Activated CD8-positive, alpha-beta memory T cell treated with anti-CD3 and anti-CD28 coated beads, Interleukin-2, amount 50 U/mL, for 48 hours (primary cell): ENCODE data around the gene MRPL23.

Experiments
- DNase-seq: peaks from one replicate; pipeline ENCODE4 v3.0.0-alpha.2; 2020

Gene MRPL23

DNA sequence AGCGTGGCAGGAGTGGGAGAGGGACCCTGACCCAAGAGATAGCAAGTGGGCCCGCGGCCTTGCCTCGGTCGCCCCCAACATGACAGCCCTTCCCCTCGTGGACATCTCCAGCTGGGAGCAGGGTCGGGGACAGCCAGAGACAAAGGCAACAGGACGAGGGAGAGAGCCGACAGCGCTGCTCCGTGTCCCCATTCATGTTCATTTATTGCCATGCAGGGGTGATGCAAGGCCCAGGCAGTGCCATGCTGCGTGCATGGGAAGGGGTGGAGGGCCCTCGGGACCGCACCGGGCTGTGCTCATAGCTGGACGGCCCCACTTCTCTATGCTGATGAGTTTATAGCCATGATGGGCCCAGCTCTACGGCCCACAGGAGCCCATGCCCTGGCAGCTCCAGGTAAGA lies 12.7 kb downstream of the MRPL23 start:
- no peak for DNase-seq

DNA sequence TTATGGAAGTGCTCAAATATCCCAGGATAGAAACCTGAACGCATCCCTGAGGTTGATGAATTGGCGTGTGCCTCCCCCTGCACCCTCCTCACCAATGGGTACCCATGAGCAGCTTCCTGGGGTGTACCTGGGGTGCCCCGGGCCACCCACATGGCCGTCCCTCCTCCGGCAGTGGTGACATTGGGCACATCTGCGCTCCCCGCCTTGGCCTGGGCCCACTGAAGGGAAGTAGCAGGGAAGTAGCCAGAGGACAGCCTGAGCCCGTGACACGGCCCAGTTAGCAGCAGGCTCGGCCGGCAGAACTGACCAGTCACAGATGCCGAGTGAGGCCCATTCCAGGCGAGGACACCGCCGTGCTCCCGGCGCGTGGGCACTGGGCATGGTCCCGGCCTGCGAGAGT lies 16.7 kb downstream of the MRPL23 start:
- DNase-seq: no peak

DNA sequence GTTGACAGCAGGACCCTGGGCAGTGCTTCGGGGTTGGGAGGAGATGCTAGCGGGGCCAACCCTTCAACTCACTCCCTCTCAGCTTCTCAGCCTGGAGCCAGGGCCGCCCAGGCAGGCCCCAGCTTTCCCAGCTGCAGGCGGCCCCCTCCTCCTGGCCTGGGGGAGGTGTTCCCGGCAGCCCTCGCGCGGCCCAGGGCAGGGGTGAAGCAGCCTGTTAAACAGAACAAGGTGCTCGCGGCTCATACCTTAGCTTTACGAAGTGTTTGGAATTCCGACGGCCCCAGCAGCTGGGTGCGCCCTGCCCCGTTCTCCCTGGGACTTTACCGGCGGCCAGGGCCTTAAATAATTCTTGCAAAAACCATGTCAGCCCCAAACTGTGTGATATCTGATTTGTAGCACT lies 17.2 kb downstream of the MRPL23 start:
- no peak for DNase-seq

DNA sequence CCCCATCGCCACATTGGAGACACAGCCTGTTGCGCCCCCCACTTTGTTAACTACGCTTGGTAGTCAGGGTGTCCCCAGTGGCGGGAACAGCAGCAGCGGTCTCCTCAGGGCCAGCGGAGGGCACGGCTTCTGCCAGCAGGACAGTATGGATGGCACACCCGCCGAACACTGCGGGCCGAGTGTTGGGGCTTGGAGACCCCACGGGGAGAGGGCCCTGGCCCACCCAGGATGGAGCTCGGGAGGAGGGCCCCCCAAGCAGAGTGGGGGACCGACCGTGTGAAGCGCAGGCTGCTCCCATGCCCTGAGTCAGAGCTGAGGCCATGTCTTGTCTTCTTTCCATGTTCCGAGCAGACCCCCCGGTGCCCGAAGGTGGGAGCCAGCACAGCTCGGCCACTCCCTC lies 17.8 kb downstream of the MRPL23 start:
- no peak for DNase-seq

DNA sequence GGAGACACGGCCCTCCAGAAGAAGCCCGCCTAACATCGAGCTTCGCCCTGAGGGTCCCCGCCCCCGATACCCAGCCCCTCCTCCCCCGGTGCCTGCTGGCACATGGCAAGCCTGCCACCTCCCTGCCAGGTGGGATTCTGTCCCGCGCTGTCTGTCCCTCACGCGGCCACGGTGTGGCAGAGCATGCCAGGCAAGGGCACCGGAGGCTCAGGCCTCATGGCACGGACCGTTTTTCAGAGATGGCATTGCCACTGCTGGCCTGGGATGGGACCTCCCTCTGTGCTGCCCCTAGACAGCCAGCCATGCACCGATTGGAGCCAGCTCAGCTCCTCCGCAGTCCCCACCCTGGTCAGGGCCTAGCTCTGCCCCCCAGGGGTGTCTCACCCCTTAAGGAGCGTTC lies 19.4 kb downstream of the MRPL23 start:
- DNase-seq: no peak

DNA sequence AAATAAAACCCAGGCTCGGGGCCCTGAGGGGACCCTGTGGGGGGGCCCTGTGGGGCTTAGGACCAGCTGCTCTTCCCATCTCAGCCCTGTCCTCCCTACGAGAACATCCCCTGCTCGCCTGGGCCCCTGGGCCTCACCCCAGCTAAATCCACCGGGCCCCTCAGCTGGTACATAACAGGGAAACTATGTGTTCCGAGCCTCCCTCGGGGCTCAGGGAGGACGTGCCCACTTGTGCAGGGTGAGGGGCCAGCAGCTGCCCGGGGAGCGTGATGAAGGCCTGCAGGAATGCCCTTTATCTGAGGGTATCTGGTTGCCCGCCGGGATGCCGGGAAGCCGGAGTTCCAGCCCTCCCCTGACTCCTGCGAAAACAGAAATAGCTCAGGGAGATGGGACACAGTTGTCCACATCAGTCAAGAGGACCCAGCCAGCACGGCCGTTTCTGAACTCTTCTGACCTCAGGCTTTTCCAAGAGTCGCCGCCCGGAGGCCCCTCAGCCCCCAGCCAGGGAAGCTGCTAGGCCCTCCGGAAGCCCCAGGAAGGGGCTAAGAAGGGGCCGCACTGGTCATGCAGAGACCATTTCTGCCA lies 20.6 kb downstream of the MRPL23 start:
- DNase-seq: no peak

DNA sequence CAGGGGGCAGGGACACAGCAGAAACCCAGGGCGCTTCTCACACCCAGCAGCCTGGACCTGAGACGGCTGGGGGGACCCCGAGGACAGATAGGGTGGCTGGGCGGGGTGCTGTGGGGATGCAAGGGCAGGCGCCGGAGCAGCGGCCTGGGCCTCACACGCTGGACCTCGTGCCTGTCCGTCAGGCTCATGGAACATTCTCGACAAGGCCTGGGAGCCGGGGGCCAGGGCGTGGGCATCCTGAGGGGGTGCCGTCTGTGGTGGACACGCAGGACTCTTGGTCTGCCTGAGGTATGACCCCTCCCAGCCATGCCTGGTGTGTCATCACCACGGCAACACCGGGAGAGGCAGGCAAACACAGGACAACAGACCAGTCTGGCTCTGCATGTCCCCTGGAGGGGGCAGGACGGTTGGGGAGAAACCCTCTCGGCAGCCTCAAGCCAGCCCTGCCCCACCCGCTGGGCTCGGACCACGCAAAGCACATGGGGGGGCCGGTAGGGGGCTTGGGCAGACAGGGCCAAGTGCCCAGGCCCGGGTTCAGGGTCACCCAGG lies 21.4 kb downstream of the MRPL23 start:
- no peak for DNase-seq

DNA sequence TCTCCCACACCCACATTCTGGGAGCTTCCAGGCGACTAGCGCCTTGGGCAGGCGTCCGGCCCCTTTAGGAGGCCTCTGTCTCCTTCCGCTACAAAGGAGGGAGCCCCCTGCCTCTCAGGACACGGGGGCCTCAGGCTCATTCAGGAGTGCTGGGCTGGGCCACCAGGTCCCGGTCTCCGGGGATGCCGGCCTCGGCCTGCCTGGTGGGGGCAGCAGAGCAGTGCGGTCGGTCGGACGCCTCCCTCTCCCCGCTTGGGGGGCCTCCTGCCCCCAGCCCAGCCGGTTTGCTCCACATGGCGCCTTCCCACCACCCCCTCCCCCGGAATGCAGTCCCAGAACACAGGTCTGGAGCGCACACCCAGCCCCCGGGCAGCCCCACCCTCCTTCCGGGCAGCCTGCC lies 21.9 kb downstream of the MRPL23 start:
- DNase-seq: no peak

DNA sequence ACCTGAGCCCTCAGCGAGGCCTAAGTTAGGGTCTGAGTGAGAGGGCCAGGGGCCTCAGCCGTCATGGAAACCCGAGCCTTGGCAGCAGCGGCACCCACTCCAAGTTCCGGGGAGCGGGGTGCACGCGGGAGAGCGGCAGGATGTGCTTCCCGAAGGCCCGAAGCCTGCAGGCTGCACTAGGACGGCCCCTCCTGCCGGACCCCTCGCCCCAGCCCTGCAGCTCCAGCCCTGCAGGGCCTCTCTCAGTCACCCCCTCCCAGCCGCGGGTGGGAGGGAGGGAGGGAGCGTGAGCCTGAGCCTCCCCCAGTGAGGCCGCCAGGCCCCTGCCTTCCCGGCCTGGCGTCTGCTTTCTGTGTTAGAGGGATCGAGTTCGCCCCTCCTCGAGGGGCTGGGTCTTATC lies 22.6 kb downstream of the MRPL23 start:
- no peak for DNase-seq

DNA sequence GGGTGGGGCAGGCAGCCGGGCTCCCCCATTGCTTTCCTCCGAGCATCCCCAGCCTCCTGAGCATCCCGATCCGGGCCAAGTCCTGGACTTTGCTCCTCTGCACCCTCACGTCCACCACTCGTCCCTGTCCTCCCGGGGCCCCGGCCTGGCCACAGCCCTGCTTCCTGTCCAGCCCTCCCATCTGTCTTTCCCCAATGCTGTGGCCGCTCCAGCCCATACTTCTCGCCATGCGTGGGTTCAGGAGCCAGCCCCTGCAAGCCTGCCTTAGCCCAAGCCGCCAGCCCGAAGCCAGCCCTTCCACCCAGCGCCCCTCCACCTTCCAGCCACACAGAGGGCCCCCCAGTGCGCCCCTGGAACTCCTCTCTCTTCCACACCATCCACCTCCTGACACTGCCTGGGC lies 23.8 kb downstream of the MRPL23 start:
- DNase-seq: no peak

DNA sequence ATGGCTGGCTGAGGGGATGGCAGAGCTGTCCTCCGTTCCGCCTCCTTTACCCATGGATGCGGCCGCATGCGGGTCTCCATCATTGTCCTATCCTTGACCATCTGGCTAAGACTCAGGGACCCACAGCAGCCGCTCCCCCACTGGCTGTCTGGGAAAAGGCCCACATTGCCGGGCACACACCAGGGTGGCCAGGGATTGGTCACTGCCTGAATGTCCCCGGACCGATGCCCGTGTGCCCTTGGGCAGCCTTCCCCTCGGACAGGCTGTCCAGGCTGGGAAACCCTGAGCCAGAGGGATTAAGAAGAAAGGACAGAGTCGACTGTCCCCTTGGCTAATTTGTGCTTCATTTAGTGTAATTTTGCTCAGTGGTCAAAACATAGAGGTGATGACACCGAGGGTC lies 28.1 kb downstream of the MRPL23 start:
- DNase-seq: no peak

DNA sequence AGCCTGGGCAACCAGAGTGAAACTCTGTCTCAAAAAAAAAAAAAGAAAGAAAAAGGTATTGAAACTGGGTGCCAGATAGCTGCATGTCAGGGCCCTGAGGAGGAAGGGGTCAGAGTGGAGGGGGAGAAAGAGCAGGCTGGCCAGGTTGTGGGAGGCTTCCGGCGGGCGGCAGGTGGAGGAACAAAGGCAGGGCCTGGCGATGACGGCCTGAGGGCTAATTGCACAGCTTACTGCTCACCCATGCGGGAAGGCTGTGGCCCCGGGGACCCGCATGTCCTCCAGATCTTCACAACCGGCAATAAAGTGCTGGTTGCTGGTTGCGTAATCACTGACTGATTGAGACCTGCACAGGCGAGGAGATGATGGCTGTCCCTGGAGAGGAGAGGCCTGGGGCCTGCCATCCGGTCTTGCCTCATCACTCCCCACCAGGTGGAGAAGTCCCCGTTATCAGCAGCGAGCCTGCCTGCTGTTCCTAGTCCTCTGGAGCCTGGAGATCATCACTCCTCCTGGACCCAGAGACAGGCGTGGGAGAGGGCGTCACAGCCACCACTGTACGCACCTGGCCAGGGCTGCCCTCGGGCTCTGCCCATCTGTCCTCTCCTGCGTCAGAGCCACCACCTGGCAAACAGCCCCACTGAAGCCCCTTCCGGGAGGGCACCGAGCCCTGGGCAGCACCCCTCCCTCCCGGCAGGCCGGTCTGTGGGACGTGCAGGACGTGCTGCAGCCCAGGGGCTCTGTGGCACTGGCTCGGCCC lies 31.8 kb downstream of the MRPL23 start:
- no peak for DNase-seq

DNA sequence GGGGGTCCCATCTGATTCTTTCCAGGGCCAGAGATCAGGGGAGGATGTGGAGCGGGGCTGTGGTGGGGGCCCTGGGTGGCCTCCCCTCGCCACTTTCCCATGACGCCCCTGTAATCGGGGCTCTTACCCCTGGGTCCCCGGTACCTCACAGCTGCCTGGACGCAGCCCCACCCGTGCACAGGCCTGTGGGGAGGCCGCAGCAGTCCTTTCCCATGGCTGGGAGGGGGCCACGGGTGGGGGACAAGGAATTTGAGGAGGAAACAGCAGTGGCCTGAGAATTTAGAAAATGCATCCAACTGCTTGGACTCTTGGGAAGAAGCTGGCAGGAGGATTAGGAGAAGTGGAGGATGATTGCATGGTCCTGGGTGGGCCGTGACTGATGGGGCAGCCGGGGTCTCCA lies 32.5 kb downstream of the MRPL23 start:
- DNase-seq: no peak

DNA sequence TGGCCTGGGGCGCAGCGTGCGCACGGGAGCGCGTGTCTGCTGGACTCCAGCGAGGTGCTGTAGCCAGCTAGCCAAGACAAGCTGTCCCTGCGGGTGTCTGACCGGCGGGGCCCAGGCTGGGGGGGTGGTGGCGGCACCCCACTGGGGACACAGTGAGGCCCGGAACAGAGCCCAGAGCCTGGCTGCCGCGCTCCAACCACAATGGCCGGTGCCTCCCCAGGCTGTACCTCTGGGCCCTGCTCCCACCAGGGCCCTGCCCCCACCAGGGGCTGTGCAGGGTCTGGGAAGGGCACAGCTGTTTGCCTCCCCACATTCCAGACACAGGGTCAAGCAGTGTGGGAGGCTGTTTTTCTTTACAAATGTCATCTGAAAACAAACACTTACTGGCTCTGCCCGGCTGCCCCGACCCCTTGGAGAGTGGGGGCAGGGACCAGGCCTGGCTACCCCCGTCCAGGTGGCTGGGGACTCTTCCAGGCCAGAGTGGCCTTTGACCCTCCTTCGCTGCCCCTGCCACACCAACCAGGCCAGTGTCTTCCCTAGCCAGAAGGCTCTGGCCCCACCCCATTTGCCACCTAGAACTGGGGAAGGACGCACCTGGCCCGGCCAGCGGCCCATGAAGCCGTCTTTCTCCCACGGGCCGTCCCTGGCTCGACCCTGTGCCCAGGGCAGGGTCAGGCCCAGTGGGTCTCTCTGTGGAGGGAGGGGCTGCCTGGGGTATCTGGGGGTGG lies 35.9 kb downstream of the MRPL23 start:
- DNase-seq: no peak

DNA sequence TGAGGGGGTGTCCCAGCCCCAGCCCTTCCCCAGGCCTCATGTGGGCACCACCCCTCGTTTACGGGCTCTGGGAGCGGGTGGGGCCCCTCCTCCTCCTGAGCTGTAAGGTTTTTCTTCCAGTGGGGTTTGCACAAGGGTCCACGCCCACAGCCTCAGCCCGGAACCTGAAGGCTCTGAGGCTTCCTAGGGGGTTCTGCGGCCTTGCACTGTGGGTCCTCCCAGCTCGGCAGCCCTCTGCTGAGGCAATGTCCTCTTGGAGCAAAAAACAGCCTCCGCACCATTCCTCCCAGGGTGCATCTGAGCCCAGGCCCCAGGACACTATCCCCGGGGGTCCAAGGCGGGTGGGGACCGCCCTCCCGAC lies 36.4 kb downstream of the MRPL23 start:
- DNase-seq: no peak

DNA sequence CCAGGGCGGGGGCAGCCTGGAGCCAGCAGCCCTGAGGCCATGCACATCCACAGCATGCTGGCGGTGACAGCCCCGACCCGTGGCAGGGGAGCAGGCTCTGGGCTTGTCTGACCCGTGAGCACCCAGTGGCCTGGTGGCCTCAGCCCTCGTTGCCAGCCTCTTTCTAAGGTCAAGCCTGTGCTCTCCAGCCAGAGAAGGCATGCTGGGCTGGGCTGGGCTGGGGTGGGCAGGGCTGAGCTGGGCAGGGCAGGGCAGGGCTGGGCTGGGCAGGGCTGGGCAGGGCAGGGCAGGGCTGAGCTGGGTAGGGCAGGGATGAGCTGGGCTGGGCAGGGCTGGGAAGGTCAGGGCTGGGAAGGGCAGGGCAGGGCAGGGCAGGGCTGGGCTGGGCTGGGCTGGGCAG lies 39.9 kb downstream of the MRPL23 start:
- no peak for DNase-seq

DNA sequence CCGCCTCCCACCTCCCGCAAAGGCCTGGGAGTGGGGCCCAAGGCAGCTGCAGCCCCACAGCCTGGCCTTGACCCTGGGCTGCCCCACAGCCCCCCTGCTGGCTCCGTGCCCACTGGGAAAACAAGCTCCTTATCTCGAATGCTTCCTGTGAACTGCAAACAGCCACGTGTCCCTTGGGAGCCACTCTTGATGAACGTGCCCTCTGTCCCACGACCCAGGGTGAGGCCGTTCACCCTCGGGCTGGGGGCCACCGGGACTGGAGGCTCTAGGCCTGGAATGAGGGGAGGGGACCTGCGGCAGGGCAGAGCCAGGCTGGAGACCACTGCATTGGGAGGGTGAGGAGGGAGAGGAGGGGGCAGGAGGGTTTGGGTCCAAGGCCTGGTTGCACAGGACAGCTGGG lies 41.0 kb downstream of the MRPL23 start:
- DNase-seq: no peak

DNA sequence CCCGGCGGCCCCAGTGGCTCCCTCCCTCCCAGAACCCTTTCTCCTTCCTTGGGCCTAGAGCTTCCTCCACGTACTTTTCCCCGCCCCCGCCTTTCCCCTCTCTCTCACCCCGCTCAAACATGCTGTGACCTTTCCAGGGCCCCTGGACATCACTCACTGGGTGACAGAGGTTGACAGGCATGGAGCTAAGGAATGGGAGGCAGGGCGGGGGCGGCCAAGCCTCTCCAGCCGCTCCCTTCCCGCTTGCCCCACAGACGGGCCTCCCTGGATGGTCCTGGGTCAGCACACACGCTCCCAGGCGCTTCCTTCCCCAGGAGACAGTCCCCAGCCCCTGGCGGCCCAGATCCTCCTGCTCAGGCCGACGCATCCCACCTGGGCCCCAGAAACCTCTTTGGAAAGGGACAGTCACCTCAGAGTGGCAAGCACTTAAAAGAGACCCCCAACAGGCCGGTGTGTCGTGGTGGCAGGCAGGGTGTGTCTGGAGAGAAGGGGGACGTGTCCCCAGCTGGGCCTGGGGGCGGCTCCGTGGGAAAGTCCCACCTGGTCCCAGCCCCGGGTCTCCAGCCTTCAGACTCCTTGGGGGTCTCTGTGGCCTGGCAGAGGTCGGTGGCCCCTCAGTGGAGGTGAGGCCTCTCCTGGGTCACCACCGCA lies 41.7 kb downstream of the MRPL23 start:
- no peak for DNase-seq

DNA sequence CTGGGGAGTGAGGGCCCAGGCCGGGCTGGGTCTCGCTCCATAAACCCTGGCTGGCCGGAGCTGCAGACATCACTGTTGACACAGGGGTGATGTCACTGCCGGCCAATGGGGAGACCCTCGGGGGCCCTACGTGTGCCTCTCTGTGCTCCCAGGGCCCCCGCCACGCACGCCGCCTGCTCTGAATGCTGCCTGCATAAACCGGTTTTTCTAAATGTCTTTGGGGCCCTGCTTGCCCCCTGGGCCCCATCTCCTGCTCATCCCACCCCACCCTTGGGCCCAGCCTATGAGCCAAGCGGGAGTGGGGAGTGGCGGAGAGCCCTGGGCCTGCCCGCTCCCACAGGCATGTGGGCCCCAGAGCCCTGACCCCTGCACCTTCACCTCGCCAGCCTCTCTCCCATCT lies 42.8 kb downstream of the MRPL23 start:
- DNase-seq: no peak

DNA sequence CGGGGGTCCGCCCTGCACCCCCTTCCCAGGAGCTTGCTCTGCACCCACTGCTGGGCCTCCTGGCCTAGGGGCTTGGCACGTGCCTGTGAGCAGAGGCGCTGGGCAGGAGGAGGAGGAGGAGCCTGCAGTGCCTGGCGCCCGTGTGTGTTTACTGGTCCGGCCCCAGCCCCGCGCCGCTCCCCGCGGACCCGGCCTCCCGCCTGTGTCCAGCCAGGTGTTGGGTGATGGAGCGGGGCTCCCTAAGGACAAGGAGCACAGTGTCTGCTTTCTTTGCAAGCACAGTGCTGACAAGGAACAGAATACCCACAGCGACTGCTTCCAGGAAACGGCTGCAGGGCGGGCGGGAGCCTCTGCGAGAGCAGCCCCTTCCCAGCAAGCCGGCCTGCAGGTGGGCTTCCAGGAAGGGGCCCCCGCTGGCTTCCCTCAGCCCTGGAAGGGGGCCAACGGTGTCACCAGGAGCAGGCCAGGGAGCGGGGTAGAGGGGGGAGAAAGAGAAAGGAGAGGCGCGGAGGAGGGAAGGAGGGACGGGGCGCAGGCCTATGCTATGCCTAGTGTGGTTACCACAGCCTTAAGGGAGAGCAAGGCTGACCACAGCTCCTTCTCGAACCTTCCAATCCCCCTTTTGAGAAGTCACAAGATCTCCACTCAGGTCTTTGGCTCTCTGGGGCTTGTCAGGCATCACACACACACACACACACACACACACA lies 43.9 kb downstream of the MRPL23 start:
- DNase-seq: no peak

DNA sequence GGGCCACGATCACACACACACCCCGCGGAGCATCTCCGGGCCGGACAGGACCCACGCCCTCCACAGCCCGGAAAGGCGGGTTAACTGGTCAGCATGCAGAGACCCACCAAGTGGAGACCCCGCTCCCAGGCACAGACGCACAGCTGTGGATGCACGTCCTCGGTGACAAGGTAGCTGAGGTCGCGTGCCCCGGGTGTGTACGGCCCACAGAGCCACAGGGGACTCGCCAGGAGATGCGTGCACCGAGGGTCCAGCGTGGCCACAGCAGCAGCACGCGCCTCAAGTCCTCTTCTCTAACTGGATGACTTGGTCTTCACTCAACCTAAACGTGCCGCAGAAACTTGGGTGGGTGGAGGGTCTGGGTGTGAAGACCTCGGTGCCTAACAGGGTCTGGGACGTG lies 45.0 kb downstream of the MRPL23 start:
- DNase-seq: no peak

DNA sequence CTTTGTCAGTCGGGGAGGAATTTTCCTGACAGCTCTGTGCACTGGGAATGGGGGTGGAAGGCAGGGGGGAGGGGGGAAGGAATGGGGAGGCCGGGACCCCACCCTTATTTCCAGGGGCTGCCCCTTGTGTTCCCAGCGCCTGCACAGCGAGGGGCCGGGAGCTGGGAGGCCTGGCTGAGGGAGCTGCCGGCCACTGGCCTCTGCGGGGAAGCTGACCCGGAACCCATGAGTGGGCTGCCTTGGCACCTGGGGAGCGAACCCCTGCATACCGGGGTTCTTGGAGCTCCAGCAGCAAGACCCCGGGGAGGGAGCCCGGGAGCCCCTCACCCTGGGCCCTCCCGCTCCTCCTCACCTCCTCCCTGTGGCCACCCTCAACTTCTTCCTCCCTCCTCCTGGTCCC lies 47.0 kb downstream of the MRPL23 start:
- DNase-seq: no peak

DNA sequence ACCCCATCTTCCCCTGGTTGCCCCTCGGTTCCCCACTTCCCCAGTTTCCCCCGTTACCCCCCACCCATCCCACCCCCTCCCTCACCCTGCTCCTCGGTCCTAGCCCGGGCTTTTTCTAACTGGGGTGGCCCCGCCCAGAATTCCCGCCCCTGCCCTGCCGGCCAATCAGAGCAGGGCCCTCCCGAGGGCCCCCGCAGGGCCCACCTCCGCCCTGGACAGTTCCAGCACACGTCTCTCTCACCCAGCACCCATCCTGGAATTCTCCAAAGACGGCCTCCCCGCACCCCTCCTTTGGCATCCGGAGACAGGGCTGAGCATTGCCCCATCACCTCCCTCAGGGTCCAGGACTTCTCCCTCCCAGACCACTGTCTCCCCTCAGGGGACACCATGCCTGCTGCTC lies 50.6 kb downstream of the MRPL23 start, which contains the start of gene H19:
Gene H19 (minus strand): TSS at position 88 of the 400 bp plus-strand sequence.
- DNase-seq: no peak
